Parathyroid adenoma (tissue), 2 donors: Measurements from ENCODE around the gene PCDH9.

ENCODE experiments used
- H2AFZ ChIP-seq: fragments of 300-600 bp; sonication (generic); one replicate; pipeline ENCODE4 v1.7.0; 2017; ENCODE audit warnings: antibody characterized with exemption, mild to moderate bottlenecking
- H3K27ac ChIP-seq: fragments of 300-600 bp; sonication (generic); one replicate; pipeline ENCODE4 v1.7.0; 2017
- H3K27me3 ChIP-seq: fragments of 300-600 bp; sonication (generic); one replicate; pipeline ENCODE4 v1.7.0; 2017; ENCODE audit warnings: low read length; ENCODE audit not compliant: control insufficient read depth, insufficient read depth
- H3K36me3 ChIP-seq: fragments of 300-600 bp; sonication (generic); one replicate; pipeline ENCODE4 v1.7.0; 2017; ENCODE audit warnings: low read length; ENCODE audit not compliant: control insufficient read depth, insufficient read depth
- H3K4me1 ChIP-seq: fragments of 300-600 bp; sonication (generic); one replicate; pipeline ENCODE4 v1.7.0; 2017; ENCODE audit warnings: control low read depth
- H3K4me2 ChIP-seq: fragments of 300-600 bp; sonication (generic); one replicate; pipeline ENCODE4 v1.7.0; 2017; ENCODE audit warnings: low read length
- H3K4me3 ChIP-seq: fragments of 300-600 bp; sonication (generic); one replicate; pipeline ENCODE4 v1.7.0; 2017; ENCODE audit warnings: low read depth, low read length
- H3K79me2 ChIP-seq: fragments of 300-600 bp; sonication (generic); one replicate; pipeline ENCODE4 v1.7.0; 2017; ENCODE audit warnings: control low read depth
- H3K9ac ChIP-seq: fragments of 300-600 bp; sonication (generic); one replicate; pipeline ENCODE4 v1.7.0; 2017; ENCODE audit warnings: mild to moderate bottlenecking
- H3K9me3 ChIP-seq: fragments of 300-600 bp; sonication (generic); one replicate; pipeline ENCODE4 v1.7.0; 2017; ENCODE audit warnings: low read length; ENCODE audit not compliant: control insufficient read depth
- TF ChIP-seq, protein P1 (sequence below): fragments of 300-600 bp; sonication (generic); IDR thresholded peaks from one replicate; pipeline ENCODE4 v1.7.0; 2017; ENCODE audit warnings: antibody characterized with exemption, mild to moderate bottlenecking
- donor health status: primary hyperparathyroidism.

The PCDH9 gene

DNA sequence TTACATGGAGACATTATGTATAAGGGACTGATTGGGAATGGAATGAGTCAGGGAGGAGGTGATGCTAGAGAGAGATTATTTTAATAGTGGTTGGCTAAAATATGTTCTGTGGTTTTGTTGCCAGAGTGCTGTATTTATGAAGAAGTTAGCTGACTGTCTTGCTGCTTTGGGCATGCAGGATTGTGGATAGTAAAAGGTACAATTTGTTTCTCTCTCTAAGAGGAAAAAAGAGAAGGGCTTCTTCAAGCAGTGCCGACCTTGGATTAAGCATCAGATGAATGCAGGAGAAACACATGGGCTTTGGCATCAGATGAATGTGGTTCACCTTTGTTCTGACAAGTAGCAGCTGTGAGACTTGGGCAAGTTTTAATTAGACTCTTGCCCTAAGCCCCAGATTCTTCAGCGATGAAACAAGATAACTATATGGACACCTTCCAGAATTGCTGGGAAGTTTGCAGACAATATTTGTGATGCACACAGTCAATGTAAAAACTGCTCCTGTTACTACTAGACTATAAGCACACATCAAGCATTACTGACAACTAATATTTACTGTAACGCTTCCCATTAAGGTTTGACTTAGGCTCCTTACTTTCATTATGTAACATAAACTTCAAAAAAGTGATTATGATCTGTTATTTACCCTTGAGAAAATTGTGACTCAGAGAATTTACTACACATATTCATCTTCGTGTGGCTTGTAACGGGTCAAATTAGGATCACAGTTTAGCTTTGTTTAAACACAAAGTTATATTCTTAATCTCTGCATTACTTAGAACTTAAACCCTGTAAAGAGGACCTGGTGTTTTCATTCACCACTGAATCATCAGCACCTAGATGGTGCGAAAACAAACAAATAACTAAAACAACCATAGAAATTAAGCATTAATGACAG, 824.0 kb downstream of the PCDH9 start:
- no peaks in the 10 kb centered on the region for H3K9me3 ChIP-seq
- no peak overlapping the region for H3K27ac ChIP-seq
- H3K4me1 ChIP-seq: no peaks in the 10 kb centered on the region
- H3K4me3 ChIP-seq: no peak overlapping the region
- H3K36me3 ChIP-seq: no peaks in the 10 kb centered on the region
- H3K4me2 ChIP-seq: no peak overlapping the region
- H3K9ac ChIP-seq: no peak overlapping the region
- no peaks in the 10 kb centered on the region for H3K27me3 ChIP-seq
- TF ChIP-seq, protein P1, sequence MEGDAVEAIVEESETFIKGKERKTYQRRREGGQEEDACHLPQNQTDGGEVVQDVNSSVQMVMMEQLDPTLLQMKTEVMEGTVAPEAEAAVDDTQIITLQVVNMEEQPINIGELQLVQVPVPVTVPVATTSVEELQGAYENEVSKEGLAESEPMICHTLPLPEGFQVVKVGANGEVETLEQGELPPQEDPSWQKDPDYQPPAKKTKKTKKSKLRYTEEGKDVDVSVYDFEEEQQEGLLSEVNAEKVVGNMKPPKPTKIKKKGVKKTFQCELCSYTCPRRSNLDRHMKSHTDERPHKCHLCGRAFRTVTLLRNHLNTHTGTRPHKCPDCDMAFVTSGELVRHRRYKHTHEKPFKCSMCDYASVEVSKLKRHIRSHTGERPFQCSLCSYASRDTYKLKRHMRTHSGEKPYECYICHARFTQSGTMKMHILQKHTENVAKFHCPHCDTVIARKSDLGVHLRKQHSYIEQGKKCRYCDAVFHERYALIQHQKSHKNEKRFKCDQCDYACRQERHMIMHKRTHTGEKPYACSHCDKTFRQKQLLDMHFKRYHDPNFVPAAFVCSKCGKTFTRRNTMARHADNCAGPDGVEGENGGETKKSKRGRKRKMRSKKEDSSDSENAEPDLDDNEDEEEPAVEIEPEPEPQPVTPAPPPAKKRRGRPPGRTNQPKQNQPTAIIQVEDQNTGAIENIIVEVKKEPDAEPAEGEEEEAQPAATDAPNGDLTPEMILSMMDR: no peak
- no peak overlapping the region for H2AFZ ChIP-seq
- H3K79me2 ChIP-seq: no peaks in the 10 kb centered on the region

DNA sequence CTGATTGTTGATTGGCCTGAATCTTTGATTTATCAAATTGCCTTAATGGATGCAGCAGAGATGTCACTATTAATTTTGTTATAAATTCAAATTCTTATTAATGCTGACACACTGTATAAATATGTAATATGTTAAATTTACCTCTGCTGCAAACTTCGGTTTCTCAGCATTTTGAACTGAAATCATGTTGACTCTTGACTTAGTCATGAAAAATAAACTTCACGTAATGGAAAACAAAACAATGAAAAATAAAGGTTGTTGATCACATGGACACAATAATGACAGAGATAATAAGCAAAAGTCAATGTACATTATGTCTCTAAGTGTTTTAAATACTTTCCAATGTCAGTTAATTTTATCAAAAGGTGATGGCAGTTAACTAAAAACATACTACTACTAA, 827.6 kb downstream of the PCDH9 start:
- TF ChIP-seq, protein P1: no peak
- H2AFZ ChIP-seq: no peak overlapping the region
- no peaks in the 10 kb centered on the region for H3K79me2 ChIP-seq
- no peak overlapping the region for H3K4me3 ChIP-seq
- H3K4me2 ChIP-seq: no peak overlapping the region
- H3K27ac ChIP-seq: no peak overlapping the region
- H3K9ac ChIP-seq: no peak overlapping the region
- H3K36me3 ChIP-seq: no peaks in the 10 kb centered on the region
- H3K27me3 ChIP-seq: no peaks in the 10 kb centered on the region
- no peaks in the 10 kb centered on the region for H3K9me3 ChIP-seq
- no peaks in the 10 kb centered on the region for H3K4me1 ChIP-seq

DNA sequence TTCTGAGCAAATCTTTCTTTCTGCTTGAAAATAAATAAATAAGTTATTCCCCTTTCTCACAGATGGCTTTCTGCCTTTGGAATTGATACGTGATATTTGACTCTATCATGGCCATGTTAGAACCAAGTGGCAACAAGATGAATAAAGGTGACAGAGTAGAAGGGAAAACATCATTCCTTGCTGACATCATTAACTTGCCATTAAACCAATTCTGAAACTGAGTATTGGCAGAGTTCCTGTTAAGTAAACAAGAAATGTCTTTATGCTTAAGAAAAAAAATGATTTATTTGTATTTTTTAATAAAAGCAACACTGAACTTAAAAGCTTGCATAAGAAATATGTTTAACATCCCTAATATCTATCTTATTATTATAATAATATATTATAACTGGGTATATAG, 828.1 kb downstream of the PCDH9 start:
- Histone ChIP-seq H3K36me3 (no peaks in the 10 kb centered on the region), H3K27me3 (no peaks in the 10 kb centered on the region), H2AFZ (no peak overlapping the region), H3K4me3 (no peak overlapping the region), H3K4me2 (no peak overlapping the region), H3K9me3 (no peaks in the 10 kb centered on the region), H3K4me1 (no peaks in the 10 kb centered on the region), H3K9ac (no peak overlapping the region), H3K27ac (no peak overlapping the region), H3K79me2 (no peaks in the 10 kb centered on the region)
- TF ChIP-seq, protein P1: no peak

DNA sequence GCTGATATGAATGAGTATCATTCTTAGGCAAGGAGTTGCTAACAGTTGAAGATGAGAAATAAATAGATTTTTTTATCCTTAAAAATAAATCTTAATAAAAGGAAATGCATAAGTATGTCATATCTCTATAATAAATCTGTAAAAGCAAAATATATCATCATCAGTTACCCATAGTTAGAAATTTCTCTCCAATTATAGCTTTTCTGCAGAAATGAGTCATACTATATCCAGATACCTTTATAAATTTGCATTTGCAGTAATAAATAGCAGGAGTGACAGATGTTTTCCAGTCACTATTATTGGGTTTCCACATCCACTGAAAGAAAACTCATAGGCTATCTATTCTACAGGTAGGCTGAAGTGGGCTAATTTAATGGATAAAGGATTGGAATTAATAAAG, 829.8 kb downstream of the PCDH9 start:
- H3K9me3 ChIP-seq: no peaks in the 10 kb centered on the region
- no peak overlapping the region for H3K4me2 ChIP-seq
- TF ChIP-seq, protein P1: no peak
- H3K27ac ChIP-seq: no peak overlapping the region
- no peak overlapping the region for H2AFZ ChIP-seq
- no peaks in the 10 kb centered on the region for H3K27me3 ChIP-seq
- no peaks in the 10 kb centered on the region for H3K36me3 ChIP-seq
- no peaks in the 10 kb centered on the region for H3K4me1 ChIP-seq
- no peak overlapping the region for H3K4me3 ChIP-seq
- no peaks in the 10 kb centered on the region for H3K79me2 ChIP-seq
- no peak overlapping the region for H3K9ac ChIP-seq

DNA sequence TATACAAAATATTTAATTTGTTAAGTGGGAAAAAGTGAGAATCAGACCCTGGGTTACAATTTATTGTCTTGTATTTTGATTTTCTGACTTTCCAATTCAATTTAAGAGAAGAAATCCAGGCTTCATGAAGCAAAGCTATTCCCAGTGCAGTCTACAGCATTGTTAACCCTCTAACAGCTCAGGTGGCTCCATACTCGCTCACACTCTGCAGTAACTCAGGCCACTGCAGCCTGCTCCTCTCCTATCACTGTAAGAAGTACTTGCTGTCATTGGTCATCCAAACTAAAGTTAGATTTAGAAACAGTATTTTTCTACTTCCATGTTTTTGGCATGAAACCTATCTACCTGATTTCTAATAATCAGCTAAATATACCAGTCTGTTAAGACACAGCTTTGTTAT, 830.3 kb downstream of the PCDH9 start:
- H3K36me3 ChIP-seq: no peaks in the 10 kb centered on the region
- H3K4me3 ChIP-seq: no peak overlapping the region
- H2AFZ ChIP-seq: no peak overlapping the region
- H3K4me1 ChIP-seq: no peaks in the 10 kb centered on the region
- no peak overlapping the region for H3K4me2 ChIP-seq
- no peak overlapping the region for H3K9ac ChIP-seq
- H3K9me3 ChIP-seq: no peaks in the 10 kb centered on the region
- TF ChIP-seq, protein P1: no peak
- H3K79me2 ChIP-seq: no peaks in the 10 kb centered on the region
- no peak overlapping the region for H3K27ac ChIP-seq
- no peaks in the 10 kb centered on the region for H3K27me3 ChIP-seq
